Activated naive CD8-positive, alpha-beta T cell treated with anti-CD3 and anti-CD28 coated beads, Interleukin-2, amount 50 U/mL, for 24 hours (primary cell): ENCODE measurements around the gene ZNF385D.

ENCODE experiments used
- ATAC-seq: fragments of 150-1000 bp; cut with Tn5 transposase; one replicate; pipeline ENCODE4 v1.10.0; 2021
- DNase-seq: peaks from one replicate; pipeline ENCODE4 v3.0.0; 2021
- H3K27ac Mint-ChIP-seq: one replicate; pipeline ENCODE4 v1.8.0; 2021; ENCODE audit warnings: mild to moderate bottlenecking, mixed read lengths
- H3K27me3 Mint-ChIP-seq: one replicate; pipeline ENCODE4 v1.8.0; 2021; ENCODE audit warnings: mixed read lengths
- H3K36me3 Mint-ChIP-seq: one replicate; pipeline ENCODE4 v1.8.0; 2021; ENCODE audit warnings: low read depth, mixed read lengths
- H3K4me1 Mint-ChIP-seq: one replicate; pipeline ENCODE4 v1.8.0; 2021; ENCODE audit warnings: mixed read lengths
- H3K4me3 Mint-ChIP-seq: one replicate; pipeline ENCODE4 v1.8.0; 2021; ENCODE audit warnings: mild to moderate bottlenecking, moderate library complexity, mixed read lengths
- H3K9me3 Mint-ChIP-seq: one replicate; pipeline ENCODE4 v1.8.0; 2021; ENCODE audit warnings: mixed read lengths

ZNF385D gene

GRCh38 chr3:21729888-21730459 lies 21.0 kb downstream of the ZNF385D start:
- Mint-ChIP-seq H3K4me1 (no peaks in the 10 kb centered on the region), H3K36me3 (no peaks in the 10 kb centered on the region), H3K27ac (no peak overlapping the region), H3K4me3 (no peak overlapping the region), H3K27me3 (no peaks in the 10 kb centered on the region), H3K9me3 (peaks cover 16% of the 10 kb centered on the region)
- DNase-seq: no peak
- no peak for ATAC-seq

- Mint-ChIP-seq H3K27ac (no peak overlapping the region), H3K27me3 (no peaks in the 10 kb centered on the region), H3K9me3 (peaks cover 13% of the 10 kb centered on the region), H3K4me3 (no peak overlapping the region), H3K36me3 (no peaks in the 10 kb centered on the region), H3K4me1 (no peaks in the 10 kb centered on the region)
- ATAC-seq (no peak), DNase-seq (no peak)
Observed at GRCh38 chr3:21729331-21729730, 21.7 kb downstream of the ZNF385D start.

- H3K4me3 Mint-ChIP-seq: no peak overlapping the region
- peaks cover 24% of the 10 kb centered on the region for H3K9me3 Mint-ChIP-seq
- no peak for ATAC-seq
- H3K27ac Mint-ChIP-seq: no peak overlapping the region
- H3K4me1 Mint-ChIP-seq: no peaks in the 10 kb centered on the region
- no peaks in the 10 kb centered on the region for H3K36me3 Mint-ChIP-seq
- no peak for DNase-seq
- no peaks in the 10 kb centered on the region for H3K27me3 Mint-ChIP-seq
Observed at GRCh38 chr3:21722768-21723167, 28.2 kb downstream of the ZNF385D start.

- no peak overlapping the region for H3K4me3 Mint-ChIP-seq
- H3K9me3 Mint-ChIP-seq: peaks cover 24% of the 10 kb centered on the region
- ATAC-seq (no peak), DNase-seq (no peak)
- H3K4me1 Mint-ChIP-seq: no peaks in the 10 kb centered on the region
- H3K27me3 Mint-ChIP-seq: no peaks in the 10 kb centered on the region
- no peaks in the 10 kb centered on the region for H3K36me3 Mint-ChIP-seq
- H3K27ac Mint-ChIP-seq: no peak overlapping the region
Observed at GRCh38 chr3:21722301-21722700, 28.7 kb downstream of the ZNF385D start.

DNA sequence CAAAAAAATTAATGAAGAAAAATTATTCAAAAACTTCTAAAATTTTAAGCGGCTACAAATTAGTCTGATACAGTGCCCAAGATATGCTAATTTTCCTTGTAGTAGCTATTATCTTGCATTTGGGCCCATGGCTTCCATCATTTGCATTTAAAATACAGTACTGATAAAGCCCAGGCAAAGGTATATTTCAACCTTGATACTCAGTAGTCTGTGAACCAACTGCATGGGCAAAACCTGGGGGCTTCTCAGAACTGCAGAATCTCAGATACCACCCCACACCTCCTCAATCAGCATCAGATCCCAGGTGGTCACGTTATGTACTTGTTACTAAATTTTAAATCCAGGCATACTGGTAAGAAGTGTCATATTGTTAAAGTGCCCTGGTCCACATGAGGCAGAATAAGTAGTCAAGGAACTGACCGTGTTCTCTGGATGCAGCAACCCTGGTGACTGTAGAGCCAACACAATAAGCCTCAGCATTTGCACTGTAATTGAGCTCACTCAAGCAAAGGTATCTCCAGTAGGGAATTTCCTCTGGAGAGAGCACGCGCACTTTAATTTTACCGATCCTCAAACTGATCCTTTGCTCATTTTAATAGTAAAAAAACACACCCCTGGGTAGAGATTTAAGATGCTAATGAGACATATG lies 31.9 kb downstream of the ZNF385D start:
- DNase-seq (no peak), ATAC-seq (no peak)
- Mint-ChIP-seq H3K4me3 (no peak overlapping the region), H3K4me1 (no peaks in the 10 kb centered on the region), H3K36me3 (no peaks in the 10 kb centered on the region), H3K27ac (no peak overlapping the region), H3K9me3 (peaks cover 27% of the 10 kb centered on the region), H3K27me3 (no peaks in the 10 kb centered on the region)

DNA sequence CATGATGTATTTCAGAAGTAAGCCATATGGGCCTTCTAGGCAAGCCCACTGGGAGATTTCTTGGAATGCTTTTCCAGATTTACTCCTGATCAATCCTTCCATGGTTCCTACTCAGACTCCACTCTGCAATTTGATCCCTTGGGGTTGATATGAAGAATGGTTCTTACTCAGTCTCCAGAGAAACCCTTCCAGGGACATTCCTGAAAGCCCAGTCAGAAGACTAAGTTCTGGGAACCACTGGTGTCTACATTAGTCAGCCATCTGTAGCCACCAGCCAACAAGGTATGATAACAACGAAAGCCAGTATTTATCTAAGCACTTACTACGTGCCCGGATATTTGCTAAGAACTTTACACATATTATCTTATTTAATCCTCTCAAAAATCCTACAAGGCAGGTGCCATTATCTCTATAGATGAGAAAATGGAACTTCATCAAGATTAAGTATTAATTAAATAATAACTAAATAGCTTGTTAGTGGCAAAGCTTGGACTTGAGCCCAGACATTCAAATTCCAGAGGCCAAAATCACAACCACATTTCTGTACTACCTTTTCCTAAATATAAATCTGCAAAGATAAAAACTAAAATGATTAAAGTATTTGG lies 32.7 kb downstream of the ZNF385D start:
- no peak for DNase-seq
- no peak for ATAC-seq

GRCh38 chr3:21715662-21716061 lies 35.3 kb downstream of the ZNF385D start:
- no peaks in the 10 kb centered on the region for H3K4me1 Mint-ChIP-seq
- no peaks in the 10 kb centered on the region for H3K36me3 Mint-ChIP-seq
- no peak for DNase-seq

More for the DNA sequence above, 32.7 kb downstream of the ZNF385D start:
- peaks cover 23% of the 10 kb centered on the region for H3K9me3 Mint-ChIP-seq
- H3K36me3 Mint-ChIP-seq: no peaks in the 10 kb centered on the region
- H3K27me3 Mint-ChIP-seq: no peaks in the 10 kb centered on the region
- H3K4me1 Mint-ChIP-seq: no peaks in the 10 kb centered on the region
- H3K4me3 Mint-ChIP-seq: no peak overlapping the region
- no peak overlapping the region for H3K27ac Mint-ChIP-seq

GRCh38 chr3:21705769-21706168 lies 45.2 kb downstream of the ZNF385D start:
- DNase-seq: no peak
- ATAC-seq: no peak
- H3K27me3 Mint-ChIP-seq: no peaks in the 10 kb centered on the region
- H3K4me1 Mint-ChIP-seq: no peaks in the 10 kb centered on the region
- H3K9me3 Mint-ChIP-seq: peaks cover 10% of the 10 kb centered on the region
- no peaks in the 10 kb centered on the region for H3K36me3 Mint-ChIP-seq
- H3K4me3 Mint-ChIP-seq: no peak overlapping the region
- no peak overlapping the region for H3K27ac Mint-ChIP-seq

More at GRCh38 chr3:21715662-21716061, 35.3 kb downstream of the ZNF385D start:
- ATAC-seq: no peak
- no peaks in the 10 kb centered on the region for H3K27me3 Mint-ChIP-seq
- peaks cover 16% of the 10 kb centered on the region for H3K9me3 Mint-ChIP-seq
- H3K4me3 Mint-ChIP-seq: no peak overlapping the region
- no peak overlapping the region for H3K27ac Mint-ChIP-seq

- Mint-ChIP-seq H3K36me3 (no peaks in the 10 kb centered on the region), H3K9me3 (peaks cover 7% of the 10 kb centered on the region), H3K27ac (no peak overlapping the region), H3K4me3 (no peak overlapping the region), H3K27me3 (no peaks in the 10 kb centered on the region), H3K4me1 (no peaks in the 10 kb centered on the region)
- no peak for DNase-seq
- no peak for ATAC-seq
Observed at GRCh38 chr3:21704796-21705195, 46.2 kb downstream of the ZNF385D start.

GRCh38 chr3:21703291-21703690 lies 47.7 kb downstream of the ZNF385D start:
- no peaks in the 10 kb centered on the region for H3K36me3 Mint-ChIP-seq
- no peak overlapping the region for H3K4me3 Mint-ChIP-seq
- no peak overlapping the region for H3K27ac Mint-ChIP-seq
- H3K27me3 Mint-ChIP-seq: no peaks in the 10 kb centered on the region
- no peaks in the 10 kb centered on the region for H3K4me1 Mint-ChIP-seq
- DNase-seq (no peak), ATAC-seq (no peak)
- peaks cover 6% of the 10 kb centered on the region for H3K9me3 Mint-ChIP-seq

DNA sequence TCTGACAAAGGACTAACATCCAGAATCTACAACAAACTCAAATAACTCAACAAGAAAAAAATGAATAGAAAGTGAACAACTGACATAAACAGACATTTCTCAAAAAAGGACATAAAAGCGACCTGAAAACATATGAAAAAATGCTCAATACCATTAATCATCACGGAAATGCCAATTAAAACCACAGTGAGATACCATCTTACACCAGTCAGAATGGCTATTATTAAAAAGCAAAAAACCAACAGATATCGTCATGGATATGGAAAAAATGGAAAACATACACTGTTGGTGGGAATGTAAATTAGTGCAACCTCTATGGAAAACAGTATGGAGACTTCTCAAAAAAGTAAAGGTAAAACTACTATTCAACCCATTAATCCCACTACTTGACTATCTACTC lies 53.3 kb downstream of the ZNF385D start:
- Mint-ChIP-seq H3K9me3 (peaks cover 9% of the 10 kb centered on the region), H3K4me1 (no peaks in the 10 kb centered on the region), H3K4me3 (no peak overlapping the region), H3K27me3 (no peaks in the 10 kb centered on the region), H3K27ac (no peak overlapping the region), H3K36me3 (no peaks in the 10 kb centered on the region)
- DNase-seq (no peak), ATAC-seq (no peak)

DNA sequence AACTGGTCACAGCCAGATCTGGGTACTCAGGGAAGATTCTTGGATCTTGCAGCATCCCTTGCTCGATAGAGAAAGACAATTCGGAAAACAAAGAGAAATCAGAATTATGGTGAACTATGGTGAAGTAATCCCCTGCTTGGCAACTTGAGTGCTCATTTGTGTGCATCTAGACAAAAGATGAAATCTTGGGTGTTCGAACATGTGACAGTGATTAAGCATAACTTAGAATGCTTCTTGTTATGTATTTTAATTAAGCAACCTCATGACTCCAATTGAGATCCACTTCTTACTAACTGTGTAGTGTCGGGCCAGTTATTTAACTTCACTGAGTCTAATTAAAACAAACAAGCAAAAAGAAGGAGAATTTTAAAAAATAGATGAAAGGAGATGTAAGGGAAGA lies 56.5 kb downstream of the ZNF385D start:
- no peak for ATAC-seq
- Mint-ChIP-seq H3K27ac (no peak overlapping the region), H3K4me1 (no peaks in the 10 kb centered on the region), H3K36me3 (no peaks in the 10 kb centered on the region), H3K27me3 (no peaks in the 10 kb centered on the region), H3K4me3 (no peak overlapping the region), H3K9me3 (peaks cover 24% of the 10 kb centered on the region)
- DNase-seq: no peak

- no peak overlapping the region for H3K4me3 Mint-ChIP-seq
- no peak for DNase-seq
- H3K4me1 Mint-ChIP-seq: no peaks in the 10 kb centered on the region
- no peaks in the 10 kb centered on the region for H3K36me3 Mint-ChIP-seq
- H3K27ac Mint-ChIP-seq: no peak overlapping the region
- H3K27me3 Mint-ChIP-seq: no peaks in the 10 kb centered on the region
- peaks cover 24% of the 10 kb centered on the region for H3K9me3 Mint-ChIP-seq
- no peak for ATAC-seq
Observed at GRCh38 chr3:21691036-21691435, 60.0 kb downstream of the ZNF385D start.

GRCh38 chr3:21682206-21682605 lies 68.8 kb downstream of the ZNF385D start:
- H3K4me1 Mint-ChIP-seq: no peaks in the 10 kb centered on the region
- DNase-seq: no peak
- peaks cover 12% of the 10 kb centered on the region for H3K9me3 Mint-ChIP-seq
- H3K36me3 Mint-ChIP-seq: no peaks in the 10 kb centered on the region
- H3K27me3 Mint-ChIP-seq: no peaks in the 10 kb centered on the region
- H3K27ac Mint-ChIP-seq: no peak overlapping the region
- ATAC-seq: no peak
- no peak overlapping the region for H3K4me3 Mint-ChIP-seq

- Mint-ChIP-seq H3K27me3 (no peaks in the 10 kb centered on the region), H3K27ac (no peak overlapping the region), H3K4me3 (no peak overlapping the region), H3K9me3 (no peaks in the 10 kb centered on the region), H3K4me1 (no peaks in the 10 kb centered on the region), H3K36me3 (no peaks in the 10 kb centered on the region)
- no peak for ATAC-seq
- no peak for DNase-seq
Observed at GRCh38 chr3:21673393-21673792, 77.6 kb downstream of the ZNF385D start.
